AG04449 (cell line): Measurements from ENCODE around the gene SRSF3.
"Not testable (repeated sequence)": the region's sequence is repeated elsewhere in the genome, so short reads cannot be mapped to it uniquely, and the experiment has no call there.

Experiments
- CTCF ChIA-PET: fragments of 350-600 bp; formaldehyde crosslinking; extraction: SDS; loops from one replicate; lab custom pipeline; 2021; ENCODE audit warnings: antibody characterized with exemption; lab: Yijun Ruan, JAX
- POLR2A ChIA-PET: fragments of 400-600, 350-600 bp; formaldehyde crosslinking; extraction: SDS; loops from one replicate; lab custom pipeline; 2020; ENCODE audit warnings: antibody characterized with exemption, inconsistent platforms; lab: Yijun Ruan, JAX
- DNase-seq: peaks from one replicate; pipeline ENCODE4 v3.0.0-alpha.2; 2010; ENCODE audit warnings: low read depth, low spot score
- H3K4me3 ChIP-seq: 2 replicates; pipeline ENCODE4 v1.5.1; 2011; ENCODE audit warnings: low read depth, mild to moderate bottlenecking, control low read depth, low read length
- CTCF ChIP-seq: IDR thresholded peaks from one replicate; pipeline ENCODE4 v1.5.1; 2011; ENCODE audit warnings: mild to moderate bottlenecking, moderate library complexity, low read length, control low read depth, inconsistent platforms; ENCODE audit not compliant: insufficient read depth; ENCODE audit errors: missing control alignments

SRSF3 gene

GRCh38 chr6:36599791-36600209 is 5.6 kb downstream of the SRSF3 start:
- no peak for DNase-seq
- H3K4me3 ChIP-seq = peak overlapping the region; percentile 38
- CTCF ChIA-PET = interaction anchor here (1.2 to 2.5 kb wide), 6 partner anchors 9 to 177 kb away, joined by 3 to 7 read pairs (median 5); no protein-coding TSS in a partner anchor

DNA sequence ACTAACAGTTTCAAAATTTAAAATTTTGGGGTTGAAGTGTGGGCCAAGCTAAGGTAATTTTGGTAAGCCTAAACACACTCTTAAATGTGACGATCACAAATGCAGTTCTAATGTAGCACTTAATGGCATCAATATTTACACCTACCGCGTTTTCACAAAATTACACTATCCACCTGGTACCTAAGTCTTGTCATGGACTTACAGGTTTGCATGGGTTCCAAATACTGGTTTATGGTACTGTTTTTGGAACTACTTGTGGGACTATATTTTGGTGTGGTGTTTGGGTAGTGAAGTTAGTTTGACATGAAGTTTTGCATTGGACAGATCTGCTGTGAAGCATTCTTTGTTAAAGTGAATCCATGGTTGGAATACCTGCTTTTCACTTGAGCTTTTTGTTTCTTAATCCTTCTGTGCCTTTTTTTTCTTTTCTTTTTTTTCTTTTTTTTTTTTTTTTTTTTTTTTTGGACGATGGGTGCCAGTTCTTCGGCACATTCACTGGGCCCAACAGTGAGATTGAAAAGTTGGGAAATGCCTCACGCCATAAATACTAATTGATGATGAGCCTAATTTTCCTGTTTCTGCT is 6.5 kb downstream of the SRSF3 start:
- POLR2A ChIA-PET = interaction anchor here (0.6 to 8.0 kb wide), 4 partner anchors 8 to 61 kb away, joined by 3 to 56 read pairs (median 4); no protein-coding TSS in a partner anchor
- CTCF ChIA-PET = interaction anchor here (1.0 to 2.5 kb wide), 4 partner anchors 9 to 158 kb away, joined by 3 to 7 read pairs (median 5); no protein-coding TSS in a partner anchor
- DNase-seq = no peak

More at GRCh38 chr6:36599791-36600209, 5.6 kb downstream of the SRSF3 start:
- no peak for TF ChIP-seq CTCF
- POLR2A ChIA-PET = interaction anchor here (0.6 to 8.0 kb wide), 4 partner anchors 9 to 66 kb away, joined by 3 to 56 read pairs (median 4); no protein-coding TSS in a partner anchor

DNA sequence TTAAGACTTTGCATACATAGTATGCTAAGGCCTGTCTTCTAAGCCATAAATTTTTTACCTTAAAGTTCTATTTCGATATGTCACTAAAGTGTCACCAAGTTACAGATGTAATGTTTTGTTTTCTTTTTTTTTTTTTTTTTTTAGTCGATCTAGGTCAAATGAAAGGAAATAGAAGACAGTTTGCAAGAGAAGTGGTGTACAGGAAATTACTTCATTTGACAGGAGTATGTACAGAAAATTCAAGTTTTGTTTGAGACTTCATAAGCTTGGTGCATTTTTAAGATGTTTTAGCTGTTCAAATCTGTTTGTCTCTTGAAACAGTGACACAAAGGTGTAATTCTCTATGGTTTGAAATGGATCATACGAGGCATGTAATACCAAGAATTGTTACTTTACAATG is 7.7 kb downstream of the SRSF3 start:
- H3K4me3 ChIP-seq, DNase-seq: not testable (repeated sequence)
- CTCF ChIA-PET = interaction anchor here (0.6 to 2.0 kb wide), 3 partner anchors 22 to 298 kb away, joined by 3 to 5 read pairs (median 3); no protein-coding TSS in a partner anchor
- POLR2A ChIA-PET = interaction anchor here (0.7 to 8.0 kb wide), 3 partner anchors 7 to 169 kb away, joined by 3 to 56 read pairs (median 4); no protein-coding TSS in a partner anchor

More for the DNA sequence above, 6.5 kb downstream of the SRSF3 start:
- no peak for TF ChIP-seq CTCF
- no peak overlapping the region for H3K4me3 ChIP-seq

- POLR2A ChIA-PET = interaction anchor here (0.5 kb wide), 1 partner anchor 26 kb away, joined by 3 read pairs; no protein-coding TSS in a partner anchor
- CTCF ChIA-PET = interaction anchor here (0.7 to 2.0 kb wide), 4 partner anchors 15 to 121 kb away, joined by 3 to 5 read pairs (median 3); no protein-coding TSS in a partner anchor
- no peak for TF ChIP-seq CTCF
Observed at GRCh38 chr6:36603222-36604089, 9.3 kb downstream of the SRSF3 start.

DNA sequence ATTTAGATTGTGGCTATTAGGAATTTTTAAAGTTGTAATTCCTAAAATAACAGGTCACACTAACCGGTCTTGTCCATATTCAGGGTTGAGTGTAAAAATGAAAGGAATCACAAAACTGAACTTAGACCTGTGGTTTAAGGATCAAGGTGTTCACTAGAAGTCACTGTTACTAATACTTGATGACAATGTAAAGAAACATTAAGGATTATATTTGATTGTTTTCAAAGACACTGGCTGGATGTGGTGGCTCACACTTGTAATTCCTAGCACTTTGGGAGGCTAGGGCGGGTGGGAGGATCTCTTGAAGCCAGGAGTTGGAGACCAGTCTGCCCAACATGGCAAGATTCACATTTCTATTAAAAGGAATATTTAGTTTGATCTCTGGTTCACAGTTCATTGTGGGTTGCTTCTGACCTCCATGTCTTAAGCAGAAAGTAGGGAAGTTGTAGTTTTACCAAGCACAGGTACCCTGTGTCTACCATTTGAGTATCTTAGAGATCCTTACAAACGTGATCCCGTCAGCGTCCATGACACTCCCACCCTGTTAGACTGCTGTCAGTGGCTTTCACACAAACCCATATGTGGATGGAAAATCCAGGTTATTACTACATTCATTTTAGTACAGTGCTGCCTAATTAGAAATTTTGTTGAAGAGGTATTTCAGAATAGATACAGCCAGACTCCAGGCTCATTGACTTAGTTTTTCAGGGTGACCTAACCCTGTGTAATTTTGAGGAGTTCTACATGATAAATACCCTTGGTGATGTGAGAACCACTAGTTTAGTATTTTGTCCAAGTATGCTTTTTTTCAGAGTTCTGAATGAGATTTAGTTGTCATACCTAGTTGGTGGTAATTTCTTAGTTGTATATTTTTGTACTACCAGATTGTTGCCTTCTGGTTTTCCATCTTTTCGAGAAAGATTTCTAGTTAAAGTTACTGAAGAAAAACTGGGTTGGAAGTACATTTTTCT is 10.2 kb downstream of the SRSF3 start:
- ChIA-PET CTCF (interaction anchor here (1.0 to 2.0 kb wide), 2 partner anchors 19 to 76 kb away, joined by 3 to 5 read pairs; no protein-coding TSS in a partner anchor), POLR2A (interaction anchor here (0.7 to 7.8 kb wide), 2 partner anchors 6 to 218 kb away, joined by 4 to 56 read pairs; no protein-coding TSS in a partner anchor)
- DNase-seq = no peak
- H3K4me3 ChIP-seq = no peak overlapping the region
- TF ChIP-seq CTCF = no peak

More at GRCh38 chr6:36603222-36604089, 9.3 kb downstream of the SRSF3 start:
- no peak overlapping the region for H3K4me3 ChIP-seq
- no peak for DNase-seq
